ENCODE data around the gene SLAMF9. TPM values are rescaled to one million over a fixed set of nuclear protein-coding genes. Genes with fewer than 3 reads are reported as not detected.

Gene SLAMF9
- total RNA-seq, 1 experiment from 2014 or later = 8.7 TPM

DNA sequence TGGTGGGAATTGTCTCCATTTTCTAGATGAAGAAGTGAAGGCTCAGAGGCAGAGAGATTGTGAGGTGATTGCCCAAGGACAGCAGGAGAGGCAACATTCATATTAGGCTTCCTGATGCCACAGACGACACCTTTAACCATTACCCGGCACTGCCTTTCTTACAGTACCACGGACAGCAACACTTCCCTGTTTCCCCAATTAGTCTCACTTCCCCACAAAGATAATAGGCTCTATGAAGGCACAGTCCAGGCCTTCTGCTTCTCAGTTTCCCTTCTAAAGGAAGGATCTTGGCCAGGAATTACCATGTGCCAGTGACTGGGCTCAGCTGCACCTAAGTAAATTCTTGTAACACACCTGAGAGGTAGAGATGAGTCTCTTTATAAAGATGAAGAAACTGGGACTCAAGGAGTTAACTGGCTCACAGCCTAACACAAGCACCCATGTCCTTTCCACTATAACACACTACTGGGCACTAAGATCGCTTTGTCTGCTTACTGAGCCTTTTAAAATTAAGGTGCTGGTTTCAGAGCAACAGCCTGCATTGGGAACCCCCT is 18.2 kb downstream of the SLAMF9 start:
- ATAC-seq = no peak
- TF ChIP-seq EZH2 (IDR thresholded peaks at IDR 0.05; ENCODE audit: low read length, unreplicated experiment) (no peak), EZH2phosphoT487 (IDR thresholded peaks at IDR 0.05; ENCODE audit: borderline replicate concordance, low read length) (no peak), CTCF (conservative IDR thresholded peaks at IDR 0.05; ENCODE audit: low read depth, low read length) (no peak)
- CTCF ChIA-PET = interaction anchor here (1.0 to 1.9 kb wide), 2 partner anchors 43 to 72 kb away, joined by 5 to 8 read pairs; no protein-coding TSS in a partner anchor
- no peak overlapping the region for H2AFZ ChIP-seq (ENCODE audit: low read length)
- H3K4me3 ChIP-seq (ENCODE audit: low read length) = no peak overlapping the region
- no peaks in the 10 kb centered on the region for H4K20me1 ChIP-seq (ENCODE audit: low read length)
- H3F3A ChIP-seq (ENCODE audit: low read length, unreplicated experiment) = no peaks in the 10 kb centered on the region
- no peak for DNase-seq
- intact Hi-C loops (cut with micrococcal nuclease) = loop anchor here (1.0 to 5.0 kb wide), 4 partner anchors 10 to 147 kb away; partner anchors contain the start of genes IGSF9 and KCNJ9
- H3K79me2 ChIP-seq (ENCODE audit: low read length) = no peaks in the 10 kb centered on the region
- no peaks in the 10 kb centered on the region for H3K36me3 ChIP-seq (ENCODE audit: low read depth, low read length)
- H3K4me2 ChIP-seq (ENCODE audit: low read length) = no peak overlapping the region
- no peak overlapping the region for H3K27ac ChIP-seq (ENCODE audit: low read length)
- H3K9ac ChIP-seq (ENCODE audit: low read length) = no peak overlapping the region
- H3K9me2 ChIP-seq (replicated peaks; ENCODE audit: low read length) = no peaks in the 10 kb centered on the region
- BruUV-seq (replicated peaks) = no TSS peak
- POLR2A ChIA-PET (ENCODE audit: unreplicated experiment) = no interaction called here
- no peaks in the 10 kb centered on the region for H3K9me3 ChIP-seq (ENCODE audit: low read length)
- H3K27me3 ChIP-seq (ENCODE audit: low read length) = no peaks in the 10 kb centered on the region
- peaks cover 36% of the 10 kb centered on the region for H3K4me1 ChIP-seq (ENCODE audit: insufficient read depth, low read length)

GRCh38 chr1:159935305-159935704 is 18.7 kb downstream of the SLAMF9 start:
- ChIA-PET POLR2A (ENCODE audit: unreplicated experiment) (no interaction called here), CTCF (interaction anchor here (1.0 to 1.9 kb wide), 2 partner anchors 42 to 72 kb away, joined by 5 to 8 read pairs; no protein-coding TSS in a partner anchor)
- no peaks in the 10 kb centered on the region for H3K36me3 ChIP-seq (ENCODE audit: low read depth, low read length)
- BruUV-seq (replicated peaks) = no TSS peak
- H3F3A ChIP-seq (ENCODE audit: low read length, unreplicated experiment) = no peaks in the 10 kb centered on the region
- H2AFZ ChIP-seq (ENCODE audit: low read length) = no peak overlapping the region
- peaks cover 36% of the 10 kb centered on the region for H3K4me1 ChIP-seq (ENCODE audit: insufficient read depth, low read length)
- H3K9ac ChIP-seq (ENCODE audit: low read length) = no peak overlapping the region
- no peak overlapping the region for H3K4me2 ChIP-seq (ENCODE audit: low read length)
- no peaks in the 10 kb centered on the region for H3K9me2 ChIP-seq (replicated peaks; ENCODE audit: low read length)
- no peaks in the 10 kb centered on the region for H3K27me3 ChIP-seq (ENCODE audit: low read length)
- no peaks in the 10 kb centered on the region for H3K9me3 ChIP-seq (ENCODE audit: low read length)
- no peak for TF ChIP-seq CTCF (conservative IDR thresholded peaks at IDR 0.05; ENCODE audit: low read depth, low read length)
- H3K79me2 ChIP-seq (ENCODE audit: low read length) = no peaks in the 10 kb centered on the region
- DNase-seq (no peak), ATAC-seq (no peak)
- H3K27ac ChIP-seq (ENCODE audit: low read length) = no peak overlapping the region
- no peak overlapping the region for H3K4me3 ChIP-seq (ENCODE audit: low read length)
- H4K20me1 ChIP-seq (ENCODE audit: low read length) = no peaks in the 10 kb centered on the region
- intact Hi-C loops (cut with micrococcal nuclease) = loop anchor here (5.0 kb wide), 1 partner anchor 147 kb away; the partner anchor contains the start of gene KCNJ9
